IPS-NIHi7 (cell line): ENCODE data around the gene AUTS2.
A peak's percentile ranks its signal among the peaks of the same experiment; 100 is the strongest.
"Not testable (repeated sequence)": the region's sequence is repeated elsewhere in the genome, so short reads cannot be mapped to it uniquely, and the experiment has no call there.

Experiments
- DNase-seq: peaks from one replicate; pipeline ENCODE4 v3.0.0; 2012; ENCODE audit warnings: mixed read lengths; ENCODE audit errors: extremely low spot score

AUTS2 gene

GRCh38 chr7:70810558-70811139 lies 1212.4 kb downstream of the AUTS2 start:
- DNase-seq = no peak

DNA sequence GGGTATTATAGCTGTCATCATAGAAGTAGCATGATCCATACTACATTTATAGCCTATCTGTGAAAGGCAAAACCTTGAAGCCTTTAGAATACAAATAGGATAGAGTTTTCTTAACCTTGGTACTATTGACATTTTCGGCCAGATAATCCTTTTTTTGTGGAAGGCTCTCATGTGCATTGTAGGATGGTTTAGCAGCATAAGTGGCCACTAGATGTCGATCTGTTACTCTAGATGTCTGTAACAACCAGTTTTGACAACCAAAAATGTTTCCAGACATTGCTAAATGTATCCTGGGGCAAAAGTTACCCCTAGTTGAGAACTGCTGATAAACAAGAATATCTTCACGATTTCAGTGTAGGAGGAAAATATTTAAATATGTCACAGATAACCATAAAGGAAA lies 1214.2 kb downstream of the AUTS2 start:
- no peak for DNase-seq

GRCh38 chr7:70822490-70822889 lies 1224.2 kb downstream of the AUTS2 start:
- DNase-seq = not testable (repeated sequence)

DNA sequence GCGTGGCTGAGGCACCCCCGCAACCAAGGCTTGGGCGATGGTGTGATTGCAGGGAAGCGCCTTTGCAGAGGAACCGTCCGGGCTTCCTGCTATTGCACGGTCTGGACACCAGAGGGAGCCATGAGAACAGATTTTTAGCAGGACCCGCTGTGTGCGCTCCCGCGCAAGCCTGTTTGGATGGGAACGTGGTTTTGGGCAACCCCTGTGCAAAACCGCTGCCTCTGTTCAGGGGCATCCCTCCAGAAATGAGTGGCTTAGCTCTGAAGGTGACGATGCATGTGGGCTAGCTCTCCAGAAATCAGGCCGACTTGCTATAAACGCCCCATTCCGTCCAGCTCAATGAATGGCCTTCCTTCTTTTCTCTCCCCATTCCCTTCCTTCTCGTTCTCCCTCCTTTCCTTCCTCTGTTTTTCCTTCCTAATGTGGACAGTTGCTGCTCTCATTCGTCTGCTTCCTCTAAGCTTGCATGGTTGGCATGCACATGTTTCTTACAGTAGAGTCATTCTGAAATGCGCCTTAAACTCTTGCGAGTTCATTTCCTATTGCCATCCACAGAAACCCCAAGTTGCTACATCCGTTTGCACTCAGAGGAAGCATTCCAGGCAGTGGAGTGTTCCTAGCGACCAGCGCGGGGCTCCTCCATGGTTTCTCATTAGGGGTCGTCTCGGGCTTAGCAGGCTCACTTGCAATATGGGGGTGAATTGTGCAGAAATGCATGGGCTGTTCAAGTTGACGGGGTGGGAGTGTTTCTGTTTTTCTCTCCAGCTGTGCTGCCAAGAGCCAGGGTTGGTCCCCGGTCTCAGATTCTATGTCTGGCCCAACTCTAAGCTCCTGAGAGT lies 1231.2 kb downstream of the AUTS2 start:
- DNase-seq = peak; percentile 85

DNA sequence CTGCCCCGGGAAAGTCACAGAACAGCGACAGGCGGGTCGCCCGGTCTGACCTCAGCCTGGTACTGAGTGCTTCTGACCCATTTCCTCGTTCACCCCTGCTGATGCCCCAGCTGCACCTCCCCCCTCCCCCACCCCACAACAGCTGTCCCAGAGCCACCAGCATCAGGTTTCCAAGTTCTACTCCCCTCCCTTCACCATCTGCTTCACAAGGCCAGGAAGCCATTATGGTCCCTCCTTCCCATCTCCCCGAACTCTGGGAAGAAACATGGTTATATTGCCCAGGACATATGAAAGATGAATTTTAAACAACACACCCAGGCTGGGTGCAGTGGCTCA lies 1231.8 kb downstream of the AUTS2 start:
- DNase-seq = peak; percentile 30

DNA sequence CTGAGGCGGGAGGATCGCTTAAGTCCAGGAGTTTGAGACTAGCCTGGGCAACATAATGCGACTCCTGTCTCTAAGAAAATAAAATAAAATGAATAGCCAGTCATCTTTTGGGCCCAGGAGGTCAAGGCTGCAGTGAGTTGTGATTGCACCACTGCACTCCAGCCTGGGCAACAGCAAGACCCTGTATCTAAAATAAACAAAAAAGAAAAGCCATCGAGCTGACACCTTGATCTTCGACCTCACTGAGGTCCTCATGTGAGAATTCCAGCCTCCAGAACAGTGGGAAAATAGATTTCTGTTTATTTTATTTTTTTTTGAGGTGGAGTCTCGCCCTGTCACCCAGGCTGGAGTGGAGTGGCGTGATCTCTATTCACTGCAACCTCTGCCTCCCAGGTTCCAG lies 1232.2 kb downstream of the AUTS2 start:
- DNase-seq = no peak

DNA sequence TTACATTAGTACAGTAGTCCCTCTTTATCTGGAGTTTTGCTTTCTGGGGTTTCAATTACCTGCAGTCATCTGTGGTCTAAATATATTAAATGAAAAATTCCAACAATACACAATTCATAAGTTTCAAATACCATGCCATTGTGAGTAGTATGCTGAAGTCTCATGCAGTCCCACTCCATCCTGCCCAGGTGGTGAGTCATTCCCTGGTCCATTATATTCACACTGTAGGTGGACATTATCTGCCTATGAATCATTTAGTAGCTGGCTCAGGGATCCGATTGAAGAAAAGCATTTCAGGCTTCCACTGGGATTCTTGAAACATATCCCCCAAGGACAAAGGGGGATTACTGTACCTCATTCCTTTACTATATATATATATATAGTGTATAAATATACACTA lies 1235.5 kb downstream of the AUTS2 start:
- DNase-seq = no peak

DNA sequence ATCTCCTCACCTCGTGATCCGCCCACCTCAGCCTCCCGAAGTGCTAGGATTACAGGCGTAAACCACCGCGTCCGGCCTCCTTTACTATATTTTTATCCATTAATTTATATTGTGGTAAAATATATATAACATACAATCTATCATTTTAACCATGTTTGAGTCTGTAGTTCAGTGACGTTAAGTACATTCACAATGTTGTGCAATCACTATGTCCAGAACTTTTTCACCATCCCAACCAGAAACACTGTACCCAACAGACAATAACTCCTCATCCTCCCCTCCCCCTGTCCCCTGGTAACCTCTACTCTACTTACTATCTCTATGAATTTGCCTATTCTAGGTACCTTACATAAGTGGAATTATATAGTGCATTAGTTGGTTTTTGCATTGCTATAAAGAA lies 1236.1 kb downstream of the AUTS2 start:
- DNase-seq = no peak

DNA sequence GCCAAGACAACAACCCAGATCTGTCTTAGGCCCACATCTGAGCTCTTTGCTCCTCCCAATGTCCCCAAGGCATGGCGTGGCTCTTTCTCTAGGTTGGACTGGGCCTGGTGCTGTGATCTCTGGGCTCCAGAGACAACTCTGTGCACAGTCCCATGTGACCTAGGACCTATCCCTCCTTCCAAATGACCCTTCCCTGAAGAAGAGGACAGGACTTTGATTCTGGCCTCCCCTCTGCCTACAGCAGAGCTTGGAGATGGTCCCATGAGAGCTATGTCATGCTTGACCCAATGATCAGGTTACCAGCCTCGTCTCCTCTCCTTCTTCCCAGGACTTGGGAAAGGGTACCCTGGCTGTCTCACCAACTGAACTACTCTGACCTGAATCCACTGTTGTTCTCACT lies 1237.4 kb downstream of the AUTS2 start:
- no peak for DNase-seq

GRCh38 chr7:70836279-70836678 lies 1238.0 kb downstream of the AUTS2 start:
- DNase-seq = no peak

DNA sequence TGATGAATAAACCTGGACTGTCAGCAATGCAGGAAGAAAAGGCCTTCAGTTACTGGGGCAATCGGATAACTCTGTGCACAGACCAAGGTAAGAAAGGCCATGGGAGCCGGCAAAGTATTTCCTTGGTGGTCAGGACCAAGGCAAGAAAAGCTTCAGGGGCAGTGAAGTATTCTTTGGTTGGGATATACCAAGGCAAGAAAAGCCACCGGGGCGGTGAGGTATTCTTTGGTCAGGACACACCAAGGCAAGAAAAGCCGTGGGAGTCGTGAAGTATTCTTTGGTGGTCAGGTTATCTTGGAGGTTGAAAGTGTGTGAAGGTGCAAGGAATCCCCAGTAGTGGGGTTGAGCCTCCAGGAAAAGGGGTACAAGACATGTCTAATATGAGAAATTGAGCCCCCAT lies 1238.7 kb downstream of the AUTS2 start:
- no peak for DNase-seq

DNA sequence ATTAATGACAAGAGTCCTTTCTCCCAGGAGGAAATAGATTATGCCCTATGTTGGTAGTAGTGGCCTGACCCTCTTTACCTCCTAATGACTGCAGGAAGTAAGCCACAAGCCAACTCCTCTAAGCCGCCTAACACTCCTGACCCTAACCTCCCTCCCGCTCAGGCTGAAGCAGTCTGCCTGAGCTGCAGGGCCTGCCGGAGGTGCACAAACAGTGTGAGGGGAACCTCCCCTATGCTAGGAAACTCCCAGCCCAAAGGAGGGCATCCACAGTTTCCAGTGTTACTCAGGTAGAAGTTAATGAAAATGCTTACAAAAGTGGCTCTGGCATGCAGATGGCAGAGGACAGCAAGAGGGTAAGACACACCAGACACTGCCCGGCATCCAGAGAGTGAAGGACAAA lies 1239.3 kb downstream of the AUTS2 start:
- DNase-seq = no peak

GRCh38 chr7:70838292-70838907 lies 1240.1 kb downstream of the AUTS2 start:
- no peak for DNase-seq
